Parathyroid adenoma (tissue), 2 donors: Measurements from ENCODE around the gene LPP.

Experiments
- H2AFZ ChIP-seq: fragments of 300-600 bp; sonication (generic); one replicate; pipeline ENCODE4 v1.7.0; 2017; ENCODE audit warnings: antibody characterized with exemption, mild to moderate bottlenecking
- H3K27ac ChIP-seq: fragments of 300-600 bp; sonication (generic); one replicate; pipeline ENCODE4 v1.7.0; 2017
- H3K27me3 ChIP-seq: fragments of 300-600 bp; sonication (generic); one replicate; pipeline ENCODE4 v1.7.0; 2017; ENCODE audit warnings: low read length; ENCODE audit not compliant: control insufficient read depth, insufficient read depth
- H3K36me3 ChIP-seq: fragments of 300-600 bp; sonication (generic); one replicate; pipeline ENCODE4 v1.7.0; 2017; ENCODE audit warnings: low read length; ENCODE audit not compliant: control insufficient read depth, insufficient read depth
- H3K4me1 ChIP-seq: fragments of 300-600 bp; sonication (generic); one replicate; pipeline ENCODE4 v1.7.0; 2017; ENCODE audit warnings: control low read depth
- H3K4me2 ChIP-seq: fragments of 300-600 bp; sonication (generic); one replicate; pipeline ENCODE4 v1.7.0; 2017; ENCODE audit warnings: low read length
- H3K4me3 ChIP-seq: fragments of 300-600 bp; sonication (generic); one replicate; pipeline ENCODE4 v1.7.0; 2017; ENCODE audit warnings: low read depth, low read length
- H3K79me2 ChIP-seq: fragments of 300-600 bp; sonication (generic); one replicate; pipeline ENCODE4 v1.7.0; 2017; ENCODE audit warnings: control low read depth
- H3K9ac ChIP-seq: fragments of 300-600 bp; sonication (generic); one replicate; pipeline ENCODE4 v1.7.0; 2017; ENCODE audit warnings: mild to moderate bottlenecking
- H3K9me3 ChIP-seq: fragments of 300-600 bp; sonication (generic); one replicate; pipeline ENCODE4 v1.7.0; 2017; ENCODE audit warnings: low read length; ENCODE audit not compliant: control insufficient read depth
- CTCF ChIP-seq: fragments of 300-600 bp; sonication (generic); IDR thresholded peaks from one replicate; pipeline ENCODE4 v1.7.0; 2017; ENCODE audit warnings: antibody characterized with exemption, mild to moderate bottlenecking
- donor health status: primary hyperparathyroidism.

LPP gene

DNA sequence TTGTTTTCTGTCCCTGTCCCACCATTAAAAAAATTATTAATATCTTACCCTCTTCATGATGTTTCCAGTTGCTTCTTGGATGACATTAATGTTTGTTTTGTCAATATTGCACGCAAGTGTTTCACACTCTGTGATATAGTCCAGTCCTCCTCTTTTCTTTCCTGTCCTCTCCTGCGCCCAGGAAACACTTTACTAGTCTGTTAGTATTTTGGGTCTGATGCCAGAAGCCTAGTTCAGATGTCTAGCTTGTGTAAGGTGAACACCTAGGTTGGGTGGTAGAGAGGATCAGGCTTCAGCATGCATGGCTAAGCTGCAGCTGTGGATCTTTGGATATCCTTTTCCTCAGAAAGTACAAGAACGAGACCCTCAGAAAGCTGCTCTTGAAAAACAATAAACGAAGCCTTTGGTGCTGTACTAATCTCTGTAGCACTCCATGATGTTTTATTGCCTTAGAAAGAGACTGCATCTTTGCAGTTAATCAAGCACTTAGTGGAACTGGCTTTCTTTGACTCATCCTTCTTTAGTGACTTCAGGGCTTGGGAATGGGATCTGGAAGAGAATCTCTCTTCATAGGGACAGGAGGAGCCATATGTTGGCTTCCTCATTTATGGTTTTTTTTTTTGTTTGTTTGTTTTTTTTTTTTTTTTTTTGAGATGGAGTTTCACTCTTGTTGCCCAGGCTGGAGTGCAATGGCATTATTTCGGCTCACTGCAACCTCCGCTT is 253.4 kb downstream of the LPP start:
- no peaks in the 10 kb centered on the region for H3K79me2 ChIP-seq
- no peak for TF ChIP-seq CTCF
- no peaks in the 10 kb centered on the region for H3K27me3 ChIP-seq
- no peak overlapping the region for H3K9ac ChIP-seq
- H2AFZ ChIP-seq = no peak overlapping the region
- H3K27ac ChIP-seq = no peak overlapping the region
- no peak overlapping the region for H3K4me2 ChIP-seq
- H3K9me3 ChIP-seq = no peaks in the 10 kb centered on the region
- H3K36me3 ChIP-seq = no peaks in the 10 kb centered on the region
- no peak overlapping the region for H3K4me3 ChIP-seq
- H3K4me1 ChIP-seq = no peaks in the 10 kb centered on the region

DNA sequence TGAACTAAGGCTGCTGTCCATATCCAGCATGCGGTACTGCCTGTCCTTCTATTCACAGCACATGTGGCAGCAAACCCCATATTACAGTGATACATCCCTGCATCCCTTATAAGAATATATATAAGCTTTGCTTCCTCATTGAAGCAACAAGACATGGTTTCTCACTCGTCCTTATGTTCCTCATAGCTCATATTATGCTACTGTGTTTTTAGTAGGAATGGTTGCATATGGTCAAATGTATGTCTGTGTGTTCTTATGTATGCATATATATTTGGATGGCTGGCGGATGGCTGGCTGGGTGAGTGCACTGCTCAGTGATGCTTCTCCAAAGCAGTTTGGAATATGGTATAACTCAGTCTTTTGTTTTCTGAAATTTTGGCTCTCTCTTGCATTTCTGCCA is 254.9 kb downstream of the LPP start:
- TF ChIP-seq CTCF = no peak
- H3K27me3 ChIP-seq = no peaks in the 10 kb centered on the region
- no peak overlapping the region for H3K27ac ChIP-seq
- H2AFZ ChIP-seq = no peak overlapping the region
- H3K9ac ChIP-seq = no peak overlapping the region
- H3K36me3 ChIP-seq = no peaks in the 10 kb centered on the region
- H3K79me2 ChIP-seq = peaks cover 2% of the 10 kb centered on the region
- no peaks in the 10 kb centered on the region for H3K9me3 ChIP-seq
- H3K4me1 ChIP-seq = no peaks in the 10 kb centered on the region
- no peak overlapping the region for H3K4me2 ChIP-seq
- no peak overlapping the region for H3K4me3 ChIP-seq

GRCh38 chr3:188411750-188412149 is 257.8 kb downstream of the LPP start:
- Histone ChIP-seq H3K4me2 (no peak overlapping the region), H3K27me3 (no peaks in the 10 kb centered on the region), H3K79me2 (peaks cover 2% of the 10 kb centered on the region), H2AFZ (no peak overlapping the region), H3K4me1 (no peaks in the 10 kb centered on the region), H3K9me3 (no peaks in the 10 kb centered on the region), H3K4me3 (no peak overlapping the region), H3K9ac (no peak overlapping the region), H3K27ac (no peak overlapping the region), H3K36me3 (no peaks in the 10 kb centered on the region)
- TF ChIP-seq CTCF = no peak

DNA sequence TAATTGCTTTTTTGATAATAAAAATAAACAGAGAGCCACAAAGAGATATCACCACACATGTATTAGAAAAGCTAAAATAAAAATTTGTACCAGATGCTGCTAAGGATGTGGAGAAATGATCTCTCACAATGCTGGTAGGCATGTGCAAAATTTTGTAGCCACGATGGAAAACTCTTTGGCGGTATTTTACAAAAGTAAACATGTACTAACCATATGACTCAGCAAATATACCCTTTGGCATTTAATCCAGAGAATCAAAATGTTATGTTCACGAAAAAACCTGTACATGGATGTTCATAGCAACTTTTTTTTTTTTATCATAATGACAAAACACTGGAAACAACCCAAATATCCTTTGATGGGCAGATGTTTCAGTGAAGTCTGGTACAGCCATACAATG is 261.2 kb downstream of the LPP start:
- H3K79me2 ChIP-seq = peaks cover 2% of the 10 kb centered on the region
- H3K4me2 ChIP-seq = no peak overlapping the region
- no peaks in the 10 kb centered on the region for H3K4me1 ChIP-seq
- H2AFZ ChIP-seq = no peak overlapping the region
- no peak overlapping the region for H3K27ac ChIP-seq
- H3K9me3 ChIP-seq = no peaks in the 10 kb centered on the region
- H3K27me3 ChIP-seq = no peaks in the 10 kb centered on the region
- no peaks in the 10 kb centered on the region for H3K36me3 ChIP-seq
- no peak overlapping the region for H3K4me3 ChIP-seq
- H3K9ac ChIP-seq = no peak overlapping the region
- no peak for TF ChIP-seq CTCF

DNA sequence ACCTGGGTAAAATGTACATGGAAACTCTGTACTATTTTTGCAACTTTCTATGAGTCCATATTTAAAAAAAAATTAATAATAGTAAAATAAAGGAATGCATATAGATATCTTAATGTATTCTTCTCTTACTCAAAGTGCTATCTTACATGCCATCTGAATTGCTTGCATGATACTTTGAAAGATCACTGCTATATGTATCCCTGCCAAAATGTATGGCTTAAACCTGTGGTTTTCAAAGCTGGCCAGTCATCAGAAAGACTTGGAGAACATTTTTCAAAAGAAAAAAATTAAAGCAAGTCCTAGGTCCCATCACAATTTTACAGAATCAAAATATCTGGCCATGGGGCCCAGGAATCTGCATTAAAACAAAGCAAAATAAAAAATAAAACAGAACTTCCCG is 262.1 kb downstream of the LPP start:
- Histone ChIP-seq H2AFZ (no peak overlapping the region), H3K27ac (no peak overlapping the region), H3K4me1 (no peaks in the 10 kb centered on the region), H3K4me2 (no peak overlapping the region), H3K27me3 (no peaks in the 10 kb centered on the region), H3K9me3 (no peaks in the 10 kb centered on the region), H3K79me2 (peaks cover 2% of the 10 kb centered on the region), H3K4me3 (no peak overlapping the region), H3K36me3 (no peaks in the 10 kb centered on the region), H3K9ac (no peak overlapping the region)
- TF ChIP-seq CTCF = no peak
